ENCODE results near the gene IGSF8. TPM values are rescaled to one million over a fixed set of nuclear protein-coding genes. Genes with fewer than 3 reads are reported as not detected.

The IGSF8 gene
- total RNA-seq, 4 donors from 2014 or later: 24.3 to 36.5 (median 28.2) TPM

GRCh38 chr1:160123726-160124125 is 25.3 kb upstream of the IGSF8 start:
- DNase-seq: no peak
- intact Hi-C loops (cut with DNase I): no loop called here
- TF ChIP-seq CTCF (IDR thresholded peaks at IDR 0.05): no peak
- TF ChIP-seq POLR2A (IDR thresholded peaks at IDR 0.05): no peak
- Histone ChIP-seq H3K27ac (no peak overlapping the region), H3K36me3 (no peaks in the 10 kb centered on the region), H3K9me3 (no peaks in the 10 kb centered on the region), H3K4me1 (peaks cover 0 to 13% of the 10 kb centered on the region in 2 donors), H3K27me3 (no peaks in the 10 kb centered on the region), H3K4me3 (replicated peaks in 1 of 3) (no peak overlapping the region)

- Histone ChIP-seq H3K4me3 (replicated peaks in 1 of 3) (no peak overlapping the region), H3K4me1 (peaks cover 6 to 17% of the 10 kb centered on the region in 2 donors), H3K9me3 (no peaks in the 10 kb centered on the region), H3K27me3 (no peaks in the 10 kb centered on the region), H3K27ac (no peak overlapping the region), H3K36me3 (no peaks in the 10 kb centered on the region)
- TF ChIP-seq POLR2A (IDR thresholded peaks at IDR 0.05) (no peak), CTCF (IDR thresholded peaks at IDR 0.05) (no peak)
- intact Hi-C loops (cut with DNase I): no loop called here
- no peak for DNase-seq
- WGBS, 2 donors: 82 to 83% methylated on average over 11 to 15 of the region's 16 CpGs
These were observed 24.6 kb upstream of the IGSF8 start for GRCh38 chr1:160122978-160123495.

- Histone ChIP-seq H3K27ac (no peak overlapping the region), H3K27me3 (no peaks in the 10 kb centered on the region), H3K4me3 (replicated peaks in 1 of 3) (no peak overlapping the region), H3K9me3 (no peaks in the 10 kb centered on the region), H3K36me3 (no peaks in the 10 kb centered on the region), H3K4me1 (peaks cover 12 to 25% of the 10 kb centered on the region in 2 donors)
- DNase-seq: no peak
- no peak for TF ChIP-seq POLR2A (IDR thresholded peaks at IDR 0.05)
- no peak for TF ChIP-seq CTCF (IDR thresholded peaks at IDR 0.05)
- 100% methylated on average over 1 of the region's 1 CpG for WGBS, 2 donors
- intact Hi-C loops (cut with DNase I): no loop called here
These were observed 23.0 kb upstream of the IGSF8 start for GRCh38 chr1:160121388-160121787.

- 83 to 86% methylated on average over 5 of the region's 5 CpGs for WGBS, 2 donors
- TF ChIP-seq POLR2A (IDR thresholded peaks at IDR 0.05): no peak
- no peak for TF ChIP-seq CTCF (IDR thresholded peaks at IDR 0.05)
- intact Hi-C loops (cut with DNase I): no loop called here
- Histone ChIP-seq H3K9me3 (no peaks in the 10 kb centered on the region), H3K4me3 (replicated peaks in 1 of 3) (no peak overlapping the region), H3K27me3 (no peaks in the 10 kb centered on the region), H3K27ac (no peak overlapping the region), H3K4me1 (peaks cover 12 to 25% of the 10 kb centered on the region in 2 donors), H3K36me3 (no peaks in the 10 kb centered on the region)
- DNase-seq: no peak
These were observed 22.4 kb upstream of the IGSF8 start for GRCh38 chr1:160120797-160121196.

- no peaks in the 10 kb centered on the region for H3K36me3 ChIP-seq
- no peaks in the 10 kb centered on the region for H3K9me3 ChIP-seq
- 77 to 89% methylated on average over 3 of the region's 3 CpGs for WGBS, 2 donors
- DNase-seq: no peak
- TF ChIP-seq CTCF (IDR thresholded peaks at IDR 0.05) (no peak), POLR2A (IDR thresholded peaks at IDR 0.05) (no peak)
- H3K4me1 ChIP-seq: peaks cover 12% of the 10 kb centered on the region in 2 donors
- no peak overlapping the region for H3K27ac ChIP-seq
- no peak overlapping the region for H3K4me3 ChIP-seq (replicated peaks in 1 of 3)
- intact Hi-C loops (cut with DNase I): no loop called here
- H3K27me3 ChIP-seq: no peaks in the 10 kb centered on the region
These were observed 20.5 kb upstream of the IGSF8 start for GRCh38 chr1:160118928-160119327.

Measured in thyroid gland (tissue), 4 donors.